Choroid plexus epithelial cell (primary cell): ENCODE measurements around the gene PAFAH1B2.
A peak's percentile ranks its signal among the peaks of the same experiment; 100 is the strongest.

ENCODE experiments used
- DNase-seq: peaks from one replicate; pipeline ENCODE4 v3.0.0-alpha.2; 2010; ENCODE audit warnings: low read depth
- H3K4me3 ChIP-seq: 2 replicates; pipeline ENCODE4 v1.5.1; 2011; ENCODE audit warnings: low read depth, mild to moderate bottlenecking, control low read depth, low read length, moderate library complexity
- TF ChIP-seq, protein P1 (sequence below): conservative IDR thresholded peaks from 2 replicates; pipeline ENCODE4 v1.5.1; 2011; ENCODE audit warnings: low read depth, mild to moderate bottlenecking, control low read depth, inconsistent platforms, low read length, moderate library complexity

PAFAH1B2 gene

DNA sequence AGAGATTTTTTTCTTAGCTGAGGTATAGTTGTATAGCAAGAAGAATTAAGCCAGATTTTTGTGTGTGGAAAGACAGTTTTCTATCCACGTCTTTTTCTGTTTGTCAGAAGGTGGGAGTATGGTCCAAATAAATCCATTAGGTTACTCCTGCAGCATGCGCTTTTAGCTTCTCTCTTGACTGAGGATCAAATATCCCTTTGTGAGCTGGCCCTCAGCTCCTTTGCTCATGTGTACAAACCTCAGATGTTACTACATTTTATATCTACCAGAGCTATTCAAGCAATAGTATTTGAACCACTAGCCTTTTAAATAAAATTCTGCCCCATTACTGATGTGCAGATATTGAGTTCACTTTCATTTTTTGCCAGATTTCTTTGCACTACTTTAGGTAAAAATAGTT lies 25.6 kb downstream of the PAFAH1B2 start:
- TF ChIP-seq, protein P1, sequence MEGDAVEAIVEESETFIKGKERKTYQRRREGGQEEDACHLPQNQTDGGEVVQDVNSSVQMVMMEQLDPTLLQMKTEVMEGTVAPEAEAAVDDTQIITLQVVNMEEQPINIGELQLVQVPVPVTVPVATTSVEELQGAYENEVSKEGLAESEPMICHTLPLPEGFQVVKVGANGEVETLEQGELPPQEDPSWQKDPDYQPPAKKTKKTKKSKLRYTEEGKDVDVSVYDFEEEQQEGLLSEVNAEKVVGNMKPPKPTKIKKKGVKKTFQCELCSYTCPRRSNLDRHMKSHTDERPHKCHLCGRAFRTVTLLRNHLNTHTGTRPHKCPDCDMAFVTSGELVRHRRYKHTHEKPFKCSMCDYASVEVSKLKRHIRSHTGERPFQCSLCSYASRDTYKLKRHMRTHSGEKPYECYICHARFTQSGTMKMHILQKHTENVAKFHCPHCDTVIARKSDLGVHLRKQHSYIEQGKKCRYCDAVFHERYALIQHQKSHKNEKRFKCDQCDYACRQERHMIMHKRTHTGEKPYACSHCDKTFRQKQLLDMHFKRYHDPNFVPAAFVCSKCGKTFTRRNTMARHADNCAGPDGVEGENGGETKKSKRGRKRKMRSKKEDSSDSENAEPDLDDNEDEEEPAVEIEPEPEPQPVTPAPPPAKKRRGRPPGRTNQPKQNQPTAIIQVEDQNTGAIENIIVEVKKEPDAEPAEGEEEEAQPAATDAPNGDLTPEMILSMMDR: no peak
- no peak for DNase-seq
- no peak overlapping the region for H3K4me3 ChIP-seq

DNA sequence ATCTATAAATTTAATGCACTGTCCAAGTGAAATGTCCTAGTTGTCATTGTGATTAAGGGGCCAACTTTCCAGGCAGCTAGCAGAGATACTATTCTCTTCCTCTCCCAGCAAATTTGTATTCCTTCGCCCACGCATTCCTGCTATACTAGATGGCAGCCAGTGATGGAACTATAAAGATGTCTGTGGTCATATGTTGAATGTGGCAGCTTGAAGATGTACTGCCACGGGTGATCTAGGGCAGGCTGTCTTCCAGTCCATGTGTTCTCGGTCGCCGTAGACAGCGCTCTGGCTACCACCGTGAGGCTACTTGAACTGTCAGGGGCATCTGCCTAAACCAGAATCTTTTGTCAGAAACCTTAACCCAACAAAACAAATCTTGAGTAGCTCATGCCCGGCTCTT lies 26.1 kb downstream of the PAFAH1B2 start:
- DNase-seq: no peak
- no peak overlapping the region for H3K4me3 ChIP-seq
- TF ChIP-seq, protein P1: no peak

DNA sequence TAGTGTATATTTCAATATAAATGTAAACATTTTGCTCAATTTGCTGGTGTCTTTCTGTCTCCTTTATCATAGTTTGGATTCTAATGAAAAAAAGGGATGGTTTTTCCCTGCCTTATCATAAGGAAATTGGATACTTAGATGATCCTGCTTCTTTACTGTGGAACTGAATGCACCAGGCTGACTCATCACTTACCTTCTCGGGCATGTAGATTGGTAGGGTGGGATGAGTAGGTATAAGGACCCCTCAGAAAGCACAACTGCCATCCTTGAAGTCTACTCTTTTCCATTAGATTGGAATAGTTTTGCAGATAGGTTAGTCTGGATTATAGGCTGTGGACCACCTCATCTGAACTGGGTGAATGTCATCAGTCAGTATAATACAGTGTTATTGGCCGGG lies 26.9 kb downstream of the PAFAH1B2 start:
- DNase-seq: no peak
- H3K4me3 ChIP-seq: no peak overlapping the region
- TF ChIP-seq, protein P1: no peak

DNA sequence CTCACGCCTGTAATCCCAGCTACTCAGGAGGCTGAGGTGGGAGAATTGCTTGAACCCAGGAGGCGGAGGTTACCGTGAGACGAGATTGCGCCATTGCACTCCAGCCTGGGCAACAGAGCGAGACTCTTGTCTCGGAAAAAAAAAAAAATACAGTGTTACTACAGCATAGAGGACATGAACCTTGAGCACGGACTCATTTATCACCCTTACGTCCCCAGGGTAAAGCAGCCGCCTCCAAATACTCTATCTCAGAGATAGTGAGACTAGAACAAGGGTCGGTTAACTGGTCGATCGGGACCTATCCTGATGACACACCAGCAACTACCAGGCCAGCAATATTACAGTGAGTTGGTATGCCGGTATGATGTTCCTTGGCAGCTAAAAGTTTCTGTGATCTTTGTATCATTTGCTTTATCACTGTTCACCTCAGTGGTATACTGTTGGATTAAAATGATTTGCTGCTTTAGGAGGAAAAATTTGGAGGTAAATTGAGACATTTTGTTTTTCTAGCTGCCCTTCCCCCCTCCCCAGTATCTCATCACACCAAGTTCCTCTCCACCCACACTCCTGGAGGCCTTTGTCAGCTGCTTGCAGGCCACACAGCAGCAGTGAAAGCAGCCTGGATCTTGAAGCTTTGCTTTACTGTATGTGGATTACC lies 27.4 kb downstream of the PAFAH1B2 start:
- TF ChIP-seq, protein P1: no peak
- no peak overlapping the region for H3K4me3 ChIP-seq
- peak; percentile 78 for DNase-seq

DNA sequence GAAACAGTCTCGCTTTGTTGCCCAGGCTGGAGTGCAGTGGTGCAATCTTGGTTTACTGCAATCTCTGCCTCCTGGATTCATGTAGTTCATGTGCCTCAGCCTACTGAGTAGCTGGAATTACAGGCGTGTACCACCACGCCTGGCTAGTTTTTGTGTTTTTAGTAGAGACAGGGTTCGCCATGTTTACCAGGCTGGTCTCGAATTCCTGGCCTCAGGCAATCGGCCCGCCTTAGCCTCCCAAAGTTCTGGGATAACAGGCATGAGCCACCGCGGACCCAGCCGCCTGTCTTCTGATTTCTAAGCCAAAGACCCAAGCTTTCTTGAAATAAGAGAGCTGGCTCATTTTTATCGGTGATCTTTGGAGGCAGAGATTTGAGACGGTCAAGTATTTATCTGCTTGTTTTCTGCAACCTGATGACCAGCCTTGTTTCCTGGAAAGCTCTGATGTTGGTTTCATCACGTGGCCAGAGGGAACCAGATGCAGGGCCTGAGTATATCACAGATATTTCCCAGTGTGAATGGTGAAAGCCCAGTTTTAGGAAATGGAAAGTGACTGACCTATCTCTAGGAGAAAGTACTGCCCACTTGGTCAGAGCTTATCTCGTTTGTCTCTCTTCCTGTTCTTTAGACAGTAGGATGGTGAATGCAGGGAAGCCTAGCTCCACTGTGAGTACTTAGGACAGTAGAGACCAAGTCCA lies 28.8 kb downstream of the PAFAH1B2 start:
- peak; percentile 76 for DNase-seq
- no peak overlapping the region for H3K4me3 ChIP-seq
- TF ChIP-seq, protein P1: no peak

DNA sequence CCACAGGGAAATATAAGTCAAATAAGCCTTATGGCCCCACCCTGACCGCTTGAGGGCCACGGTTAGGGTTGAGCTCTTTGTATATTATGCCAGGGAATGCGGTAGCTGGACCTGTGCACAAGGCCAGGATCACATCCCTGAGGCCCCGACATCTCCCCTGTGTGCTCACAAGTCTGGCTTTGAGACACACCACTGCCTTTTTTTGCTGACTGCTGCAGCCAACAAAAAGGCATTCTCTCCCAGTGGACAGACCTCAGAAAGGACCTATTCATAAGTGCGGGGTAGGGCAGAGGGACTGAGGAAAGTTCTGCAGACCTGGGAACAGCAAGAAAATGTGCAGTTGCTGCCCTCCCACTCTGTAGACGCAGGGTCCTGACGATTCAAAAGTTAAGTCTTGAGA lies 31.0 kb downstream of the PAFAH1B2 start:
- DNase-seq: no peak
- no peak overlapping the region for H3K4me3 ChIP-seq
- TF ChIP-seq, protein P1: no peak

DNA sequence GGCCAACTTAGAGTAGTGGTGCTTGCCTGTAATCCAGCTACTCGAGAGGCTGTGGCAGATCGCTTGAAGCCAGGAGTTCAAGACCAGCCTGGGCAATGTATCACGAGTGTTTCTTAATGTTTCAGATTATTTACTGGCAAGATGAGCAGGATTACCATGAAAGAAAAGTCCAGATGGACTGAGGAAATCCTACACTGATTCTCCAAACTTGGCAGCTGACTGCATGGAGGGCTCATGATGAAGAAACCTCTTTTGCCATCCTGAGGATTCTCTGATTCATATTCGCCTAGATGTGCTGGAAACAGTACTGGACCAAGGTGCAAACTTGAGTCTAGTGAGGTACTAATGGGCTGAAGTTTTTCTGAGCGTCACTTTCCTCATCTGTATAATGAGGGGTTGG lies 31.7 kb downstream of the PAFAH1B2 start:
- no peak for DNase-seq
- TF ChIP-seq, protein P1: no peak
- H3K4me3 ChIP-seq: no peak overlapping the region
